GM12891 (cell line): Measurements from ENCODE around the gene MYL3.

Source experiments
- POLR2A ChIP-seq: IDR thresholded peaks from 2 replicates; pipeline ENCODE4 v1.6.1; 2011; ENCODE audit warnings: low read depth, low read length, control low read depth
- POLR2AphosphoS5 ChIP-seq: IDR thresholded peaks from 2 replicates; pipeline ENCODE4 v1.6.1; 2011; ENCODE audit warnings: low read depth, low read length, control low read depth
- POU2F2 ChIP-seq: IDR thresholded peaks from 2 replicates; pipeline ENCODE4 v1.6.1; 2011; ENCODE audit warnings: low read depth, mild to moderate bottlenecking, control low read depth, low read length, moderate library complexity
- TAF1 ChIP-seq: IDR thresholded peaks from 2 replicates; pipeline ENCODE4 v1.6.1; 2011; ENCODE audit warnings: low read depth, low read length, control low read depth

GRCh38 chr3:46877406-46878125, 14.3 kb upstream of the MYL3 start, which contains the start of gene PTH1R:
- TF ChIP-seq POLR2A (no peak), TAF1 (no peak), POLR2AphosphoS5 (no peak), POU2F2 (no peak)
